ENCODE data around the gene TMEM40.

The TMEM40 gene

GRCh38 chr3:12768579-12769527 is 9.8 kb upstream of the TMEM40 start:
- no peak for TF ChIP-seq CTCF (IDR thresholded peaks at IDR 0.05; ENCODE audit: low read depth, low read length)
- no peak for DNase-seq (ENCODE audit: low read depth in 2 of 2)

GRCh38 chr3:12766541-12766940 is 7.5 kb upstream of the TMEM40 start:
- TF ChIP-seq CTCF (IDR thresholded peaks at IDR 0.05; ENCODE audit: low read depth, low read length) = no peak
- H3K4me3 ChIP-seq (replicated peaks in 1 of 2; ENCODE audit: low read depth in 2 of 2, low read length in 2 of 2) = no peak overlapping the region
- no peak for DNase-seq (ENCODE audit: low read depth in 2 of 2)

More at GRCh38 chr3:12768579-12769527, 9.8 kb upstream of the TMEM40 start:
- no peak overlapping the region for H3K4me3 ChIP-seq (replicated peaks in 1 of 2; ENCODE audit: low read depth in 2 of 2, low read length in 2 of 2)

GRCh38 chr3:12764171-12764776 is 5.2 kb upstream of the TMEM40 start:
- DNase-seq (ENCODE audit: low read depth in 2 of 2) = no peak
- no peak for TF ChIP-seq CTCF (IDR thresholded peaks at IDR 0.05; ENCODE audit: low read depth, low read length)
- H3K4me3 ChIP-seq (replicated peaks in 1 of 2; ENCODE audit: low read depth in 2 of 2, low read length in 2 of 2) = no peak overlapping the region

- no peak for TF ChIP-seq CTCF (IDR thresholded peaks at IDR 0.05; ENCODE audit: low read depth, low read length)
- DNase-seq (ENCODE audit: low read depth in 2 of 2) = no peak
- H3K4me3 ChIP-seq (replicated peaks in 1 of 2; ENCODE audit: low read depth in 2 of 2, low read length in 2 of 2) = no peak overlapping the region
Measured at GRCh38 chr3:12759693-12760565, 870 bp upstream of the TMEM40 start.

- TF ChIP-seq CTCF (IDR thresholded peaks at IDR 0.05; ENCODE audit: low read depth, low read length) = no peak
- H3K4me3 ChIP-seq (replicated peaks in 1 of 2; ENCODE audit: low read depth in 2 of 2, low read length in 2 of 2) = no peak overlapping the region
- DNase-seq (ENCODE audit: low read depth in 2 of 2) = peak; percentile 67 to 81
Measured at GRCh38 chr3:12758025-12758781, 856 bp downstream of the TMEM40 start.

GRCh38 chr3:12756635-12757034 is 2.4 kb downstream of the TMEM40 start:
- DNase-seq (ENCODE audit: low read depth in 2 of 2) = no peak
- TF ChIP-seq CTCF (IDR thresholded peaks at IDR 0.05; ENCODE audit: low read depth, low read length) = no peak
- H3K4me3 ChIP-seq (replicated peaks in 1 of 2; ENCODE audit: low read depth in 2 of 2, low read length in 2 of 2) = no peak overlapping the region
